KMS-11 (cell line): Measurements from ENCODE around the gene XRCC6.

Experiments used
- H2AFZ ChIP-seq: fragments of 200-600 bp; sonication (generic); 2 replicates; pipeline ENCODE4 v1.6.1; 2016; ENCODE audit warnings: antibody characterized with exemption, mixed run types, low read depth
- H3K27ac ChIP-seq: fragments of 200-600 bp; sonication (generic); 2 replicates; pipeline ENCODE4 v1.6.1; 2016; ENCODE audit warnings: mild to moderate bottlenecking, mixed run types
- H3K27me3 ChIP-seq: fragments of 200-600 bp; sonication (generic); 2 replicates; pipeline ENCODE4 v1.6.1; 2017; ENCODE audit warnings: mild to moderate bottlenecking, low read depth, mixed run types, moderate library complexity; ENCODE audit not compliant: insufficient read depth
- H3K36me3 ChIP-seq: fragments of 200-600 bp; sonication (generic); 2 replicates; pipeline ENCODE4 v1.6.1; 2017; ENCODE audit warnings: mild to moderate bottlenecking, mixed run types; ENCODE audit not compliant: insufficient read depth
- H3K4me1 ChIP-seq: fragments of 200-600 bp; sonication (generic); 2 replicates; pipeline ENCODE4 v1.6.1; 2016; ENCODE audit warnings: mild to moderate bottlenecking, low read depth, mixed run types; ENCODE audit not compliant: poor library complexity, severe bottlenecking
- H3K4me2 ChIP-seq: fragments of 200-600 bp; sonication (generic); 2 replicates; pipeline ENCODE4 v1.7.0; 2016; ENCODE audit warnings: mild to moderate bottlenecking, mixed run types
- H3K4me3 ChIP-seq: fragments of 200-600 bp; sonication (generic); IDR thresholded peaks from 2 replicates; pipeline ENCODE4 v1.6.1; 2017; ENCODE audit warnings: low read depth, low read length, mixed read lengths; ENCODE audit not compliant: insufficient read depth
- H3K79me2 ChIP-seq: fragments of 200-600 bp; sonication (generic); 2 replicates; pipeline ENCODE4 v1.6.1; 2016; ENCODE audit warnings: low read depth, mixed run types; ENCODE audit not compliant: insufficient read depth
- H3K9ac ChIP-seq: fragments of 200-600 bp; sonication (generic); 2 replicates; pipeline ENCODE4 v1.6.1; 2016; ENCODE audit warnings: mild to moderate bottlenecking, mixed run types
- H4K20me1 ChIP-seq: fragments of 200-600 bp; sonication (generic); 2 replicates; pipeline ENCODE4 v1.6.1; 2016; ENCODE audit warnings: mild to moderate bottlenecking, mixed run types; ENCODE audit not compliant: insufficient read depth
- TF ChIP-seq, protein P1 (sequence below): fragments of 200-600 bp; sonication (generic); conservative IDR thresholded peaks from 2 replicates; pipeline ENCODE4 v1.6.1; 2017; ENCODE audit warnings: low read depth, mild to moderate bottlenecking, antibody characterized with exemption, low read length, moderate library complexity, mixed read lengths

The XRCC6 gene

DNA sequence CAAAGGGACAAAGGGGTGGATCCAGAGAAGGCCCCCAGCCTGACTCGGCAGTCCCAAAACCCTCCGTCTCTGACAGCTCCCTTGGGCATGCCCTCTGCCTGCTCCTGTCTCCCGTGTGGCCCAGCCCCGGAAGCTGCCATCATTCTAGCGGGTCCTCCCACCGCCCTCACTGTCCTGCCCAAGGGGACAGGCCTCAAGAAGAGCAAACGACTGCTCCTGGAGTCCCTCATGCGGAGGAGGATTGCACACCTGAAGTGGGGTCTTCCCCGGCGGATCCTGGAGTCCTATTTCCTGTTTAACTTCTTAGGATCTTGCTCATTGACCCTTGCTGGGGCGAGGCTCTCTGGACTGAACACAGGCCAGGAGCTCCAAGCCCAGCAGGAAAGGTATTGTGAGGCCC, 75.6 kb downstream of the XRCC6 start:
- peak overlapping the region; percentile 23 for H3K4me2 ChIP-seq
- H3K79me2 ChIP-seq: no peaks in the 10 kb centered on the region
- TF ChIP-seq, protein P1, sequence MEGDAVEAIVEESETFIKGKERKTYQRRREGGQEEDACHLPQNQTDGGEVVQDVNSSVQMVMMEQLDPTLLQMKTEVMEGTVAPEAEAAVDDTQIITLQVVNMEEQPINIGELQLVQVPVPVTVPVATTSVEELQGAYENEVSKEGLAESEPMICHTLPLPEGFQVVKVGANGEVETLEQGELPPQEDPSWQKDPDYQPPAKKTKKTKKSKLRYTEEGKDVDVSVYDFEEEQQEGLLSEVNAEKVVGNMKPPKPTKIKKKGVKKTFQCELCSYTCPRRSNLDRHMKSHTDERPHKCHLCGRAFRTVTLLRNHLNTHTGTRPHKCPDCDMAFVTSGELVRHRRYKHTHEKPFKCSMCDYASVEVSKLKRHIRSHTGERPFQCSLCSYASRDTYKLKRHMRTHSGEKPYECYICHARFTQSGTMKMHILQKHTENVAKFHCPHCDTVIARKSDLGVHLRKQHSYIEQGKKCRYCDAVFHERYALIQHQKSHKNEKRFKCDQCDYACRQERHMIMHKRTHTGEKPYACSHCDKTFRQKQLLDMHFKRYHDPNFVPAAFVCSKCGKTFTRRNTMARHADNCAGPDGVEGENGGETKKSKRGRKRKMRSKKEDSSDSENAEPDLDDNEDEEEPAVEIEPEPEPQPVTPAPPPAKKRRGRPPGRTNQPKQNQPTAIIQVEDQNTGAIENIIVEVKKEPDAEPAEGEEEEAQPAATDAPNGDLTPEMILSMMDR: no peak
- H3K9ac ChIP-seq: peak overlapping the region; percentile 28; the same call in 1 of the 2 replicates
- no peaks in the 10 kb centered on the region for H3K27me3 ChIP-seq
- peaks cover 11% of the 10 kb centered on the region for H3K4me1 ChIP-seq
- H3K36me3 ChIP-seq: no peaks in the 10 kb centered on the region
- H4K20me1 ChIP-seq: no peaks in the 10 kb centered on the region
- H3K4me3 ChIP-seq: no peak overlapping the region
- peak overlapping the region; percentile 57 for H2AFZ ChIP-seq
- no peak overlapping the region for H3K27ac ChIP-seq

DNA sequence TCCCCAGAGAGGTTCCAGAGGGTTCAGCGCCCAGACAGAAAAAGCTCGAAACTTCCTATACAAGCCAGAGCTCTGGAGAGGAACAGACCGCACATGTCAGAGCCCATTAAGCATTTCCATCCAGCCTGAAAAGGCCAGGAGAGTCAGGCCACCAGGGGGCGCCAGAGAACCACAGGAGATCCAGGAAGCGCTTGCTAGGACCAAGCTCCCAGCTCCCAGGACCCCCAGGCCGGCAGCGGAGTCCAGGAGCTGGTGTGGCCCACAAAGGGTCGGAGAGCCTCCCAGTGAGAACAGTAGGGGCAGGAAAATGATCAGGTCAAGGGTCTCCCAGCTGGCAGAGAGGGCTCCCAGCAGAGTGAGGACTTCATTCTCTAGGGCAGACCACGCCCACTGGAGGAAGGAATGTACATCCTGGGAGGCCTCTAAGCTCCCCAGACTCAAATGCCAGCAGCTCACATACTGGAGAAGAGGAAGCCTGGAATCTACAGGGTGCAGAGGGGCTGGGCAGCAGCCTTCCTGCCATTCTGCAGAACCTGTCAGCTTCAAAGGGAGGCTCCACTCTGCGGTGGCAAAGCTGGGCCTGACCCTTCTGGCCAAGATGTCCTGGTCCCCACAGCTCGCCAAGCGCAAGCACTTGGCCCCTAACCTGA, 76.2 kb downstream of the XRCC6 start:
- Histone ChIP-seq H3K9ac (peak overlapping the region; percentile 28; the same call in 1 of the 2 replicates), H4K20me1 (no peaks in the 10 kb centered on the region), H2AFZ (peak overlapping the region; percentile 57), H3K4me1 (peaks cover 11% of the 10 kb centered on the region), H3K27ac (no peak overlapping the region), H3K27me3 (no peaks in the 10 kb centered on the region), H3K36me3 (no peaks in the 10 kb centered on the region), H3K4me2 (peak overlapping the region; percentile 23), H3K4me3 (no peak overlapping the region), H3K79me2 (no peaks in the 10 kb centered on the region)
- TF ChIP-seq, protein P1: peak; percentile 98

DNA sequence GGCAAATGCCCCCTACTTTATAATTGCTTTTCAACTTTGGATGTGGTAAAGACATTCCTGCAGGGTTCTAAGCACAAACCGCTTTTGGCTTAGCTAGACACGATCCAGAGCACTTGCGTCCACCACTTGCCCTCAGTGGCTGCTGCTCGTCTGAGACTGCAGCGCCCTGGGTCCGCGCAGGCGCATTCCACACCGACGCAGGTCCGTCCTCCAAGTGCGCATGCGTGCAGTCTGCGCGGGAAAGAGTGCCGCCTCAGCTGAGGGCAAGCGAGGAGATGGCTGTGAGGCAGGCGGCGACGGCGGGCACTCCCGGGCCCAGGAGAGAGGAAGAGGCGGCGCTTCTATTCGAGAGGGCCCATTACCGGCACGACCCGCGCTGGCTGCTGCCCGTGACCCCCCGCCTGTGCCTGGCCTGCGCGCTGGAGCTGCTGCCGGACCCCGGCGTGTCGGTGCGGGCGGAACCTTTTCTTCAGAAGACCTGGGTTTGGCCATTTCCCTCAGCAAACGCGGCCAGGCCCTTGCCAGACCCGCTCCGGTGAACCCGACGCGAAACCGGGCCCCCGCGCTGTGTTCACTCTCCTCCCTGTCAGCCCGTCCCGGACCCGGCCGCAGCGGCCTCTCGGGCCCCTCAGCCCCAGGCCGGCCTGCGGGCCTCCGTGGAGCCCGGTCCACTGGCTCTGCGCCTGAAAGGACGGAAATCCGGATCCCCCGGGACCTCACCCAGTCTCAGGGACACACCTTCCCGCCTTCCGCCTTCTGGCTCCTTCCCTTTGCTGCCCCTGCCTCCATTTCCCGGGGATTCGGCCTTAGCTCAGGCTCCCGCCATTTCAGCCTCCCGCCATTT, 78.4 kb downstream of the XRCC6 start, which contains the start of gene MEI1:
MEI1 (plus strand) TSS at position 240 of the 844 bp plus-strand sequence; CDS start at position 276, 36 bp downstream.
- peaks cover 11% of the 10 kb centered on the region for H3K4me1 ChIP-seq
- H2AFZ ChIP-seq: no peak within 1 kb of the TSS
- no peak within 1 kb of the TSS for H3K27ac ChIP-seq
- no peak within 1 kb of the TSS for H3K4me3 ChIP-seq
- no peak within 1 kb of the TSS for H3K9ac ChIP-seq
- H4K20me1 ChIP-seq: no peaks in the 10 kb centered on the region
- no peaks in the 10 kb centered on the region for H3K27me3 ChIP-seq
- no peaks in the 10 kb centered on the region for H3K36me3 ChIP-seq
- H3K4me2 ChIP-seq: no peak within 1 kb of the TSS
- TF ChIP-seq, protein P1: no peak
- H3K79me2 ChIP-seq: no peaks in the 10 kb centered on the region

DNA sequence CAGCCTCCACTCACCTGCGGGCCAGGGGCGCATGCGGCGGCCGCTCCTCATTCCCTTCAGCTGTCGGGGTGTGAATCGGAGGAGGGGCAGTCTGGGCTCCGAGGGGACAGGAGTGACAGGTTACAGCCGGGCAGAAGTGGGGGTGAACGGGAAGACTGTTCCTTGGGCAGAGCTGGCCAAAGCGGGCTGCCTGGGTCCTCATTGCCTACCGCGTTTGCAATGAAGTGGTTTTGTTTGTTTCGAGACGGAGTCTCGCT, 78.9 kb downstream of the XRCC6 start:
- Histone ChIP-seq H3K27ac (no peak overlapping the region), H3K4me1 (peaks cover 11% of the 10 kb centered on the region), H3K27me3 (no peaks in the 10 kb centered on the region), H2AFZ (no peak overlapping the region), H3K36me3 (no peaks in the 10 kb centered on the region), H4K20me1 (no peaks in the 10 kb centered on the region), H3K79me2 (no peaks in the 10 kb centered on the region), H3K4me3 (no peak overlapping the region), H3K9ac (no peak overlapping the region), H3K4me2 (no peak overlapping the region)
- TF ChIP-seq, protein P1: no peak
